Epithelial cell of proximal tubule (primary cell): Measurements from ENCODE around the gene INSC. TPM values are rescaled to one million over a fixed set of nuclear protein-coding genes. Genes with fewer than 3 reads are reported as not detected.
A peak's percentile ranks its signal among the peaks of the same experiment; 100 is the strongest.
"Not testable (repeated sequence)": the region's sequence is repeated elsewhere in the genome, so short reads cannot be mapped to it uniquely, and the experiment has no call there.

Source experiments
- DNase-seq: peaks from one replicate; pipeline ENCODE4 v3.0.0-alpha.2; 2011; ENCODE audit warnings: low read depth
- H3K4me3 ChIP-seq: 2 replicates; pipeline ENCODE4 v1.5.1; 2011; ENCODE audit warnings: low read depth, mild to moderate bottlenecking, low read length
- CTCF ChIP-seq: conservative IDR thresholded peaks from 2 replicates; pipeline ENCODE4 v1.5.1; 2012; ENCODE audit warnings: low read depth, mild to moderate bottlenecking, low read length
- total RNA-seq: library from RNA; depleted of rRNA; stranded (reverse); fragments of >200 nt; gene quantifications from 2 replicates; pipeline ENCODE4 v1.2.3, GENCODE V29; 2015

Gene INSC
- total RNA-seq, result 0.58 and 0.81 TPM in 2 replicates

- H3K4me3 ChIP-seq, result peak within 1 kb of the TSS; percentile 45
- DNase-seq, result no peak
- TF ChIP-seq CTCF, result no peak
Observed at GRCh38 chr11:15114501-15115475, at the start of gene INSC. INSC (plus strand) TSS chr11:15114923; CDS start chr11:15149175, 34,252 bp downstream.

- H3K4me3 ChIP-seq, DNase-seq: not testable (repeated sequence)
Observed at GRCh38 chr11:15069751-15070150, 45.0 kb upstream of the INSC start.

GRCh38 chr11:15071556-15072255, 43.0 kb upstream of the INSC start:
- no peak for TF ChIP-seq CTCF
- no peak overlapping the region for H3K4me3 ChIP-seq
- DNase-seq, result no peak

- TF ChIP-seq CTCF, result no peak
- DNase-seq, result no peak
- H3K4me3 ChIP-seq, result no peak overlapping the region
Observed at GRCh38 chr11:15072551-15073143, 42.1 kb upstream of the INSC start.

GRCh38 chr11:15073361-15074205, 41.1 kb upstream of the INSC start, which contains the start of gene CALCB:
CALCB (plus strand) TSS chr11:15073593; CDS start chr11:15074719, 1,126 bp downstream.
- DNase-seq, result no peak
- no peak for TF ChIP-seq CTCF
- H3K4me3 ChIP-seq, result peak within 1 kb of the TSS; percentile 41

GRCh38 chr11:15074206-15075161, 40.2 kb upstream of the INSC start:
- H3K4me3 ChIP-seq, result peak overlapping the region; percentile 41
- TF ChIP-seq CTCF, result peak; percentile 77
- no peak for DNase-seq
